PC-3 (cell line): ENCODE results near the gene ARFGAP3. TPM values are rescaled to one million over a fixed set of nuclear protein-coding genes. Genes with fewer than 3 reads are reported as not detected.

Source experiments
- ATAC-seq: fragments of 200-7000 bp; cut with Tn5 transposase; 2 replicates; pipeline ENCODE4 v1.9.1; 2020; ENCODE audit warnings: mild to moderate bottlenecking, moderate library complexity
- BruUV-seq: library from RNA; stranded (reverse); fragments of 400-500 nt; replicated peaks from 2 replicates; lab custom pipeline; 2021; lab: Mats Ljungman, UMichigan
- CTCF ChIA-PET: fragments of 300-600 bp; sonication (Branson Sonifier 250); formaldehyde crosslinking; loops from one replicate; lab custom pipeline; 2022; ENCODE audit warnings: antibody characterized with exemption; lab: Charles Lee
- POLR2A ChIA-PET: fragments of 300-600 bp; sonication (Branson Sonifier 250); formaldehyde crosslinking; loops from one replicate; lab custom pipeline; 2022; ENCODE audit warnings: antibody characterized with exemption; ENCODE audit not compliant: unreplicated experiment; lab: Charles Lee
- DNase-seq: peaks from one replicate; pipeline ENCODE4 v3.0.0-alpha.2; 2015
- H2AFZ ChIP-seq: fragments of 300-600 bp; sonication (generic); 2 replicates; pipeline ENCODE4 v1.6.0; 2016; ENCODE audit warnings: antibody characterized with exemption, low read length
- H3F3A ChIP-seq: fragments of 300-600 bp; sonication (generic); one replicate; pipeline ENCODE4 v1.6.0; 2017; ENCODE audit warnings: antibody characterized with exemption, low read length, control low read depth, mild to moderate bottlenecking; ENCODE audit not compliant: unreplicated experiment
- H3K27ac ChIP-seq: fragments of 300-600 bp; sonication (generic); 2 replicates; pipeline ENCODE4 v1.5.1; 2016; ENCODE audit warnings: mild to moderate bottlenecking, low read length
- H3K27me3 ChIP-seq: fragments of 300-600 bp; sonication (generic); 2 replicates; pipeline ENCODE4 v1.6.1; 2016; ENCODE audit warnings: low read length, mixed read lengths
- H3K36me3 ChIP-seq: fragments of 300-600 bp; sonication (generic); 2 replicates; pipeline ENCODE4 v1.6.1; 2016; ENCODE audit warnings: low read depth, mixed run types, low read length, mixed read lengths
- H3K4me1 ChIP-seq: fragments of 300-600 bp; sonication (generic); 2 replicates; pipeline ENCODE4 v1.5.1; 2016; ENCODE audit warnings: low read length; ENCODE audit not compliant: insufficient read depth
- H3K4me2 ChIP-seq: fragments of 300-600 bp; sonication (generic); 2 replicates; pipeline ENCODE4 v1.6.0; 2016; ENCODE audit warnings: low read length
- H3K4me3 ChIP-seq: fragments of 300-600 bp; sonication (generic); 2 replicates; pipeline ENCODE4 v1.5.1; 2016; ENCODE audit warnings: mild to moderate bottlenecking, low read length, mixed read lengths
- H3K79me2 ChIP-seq: fragments of 300-600 bp; sonication (generic); 2 replicates; pipeline ENCODE4 v1.6.1; 2017; ENCODE audit warnings: low read length, mixed read lengths
- H3K9ac ChIP-seq: fragments of 300-600 bp; sonication (generic); 2 replicates; pipeline ENCODE4 v1.6.0; 2016; ENCODE audit warnings: mild to moderate bottlenecking, low read length
- H3K9me2 ChIP-seq: fragments of 300-600 bp; sonication (generic); replicated peaks from 2 replicates; pipeline ENCODE4 v1.6.1; 2016; ENCODE audit warnings: mixed run types, low read length, mixed read lengths
- H3K9me3 ChIP-seq: fragments of 300-600 bp; sonication (generic); 2 replicates; pipeline ENCODE4 v1.6.1; 2016; ENCODE audit warnings: low read length, mixed read lengths
- H4K20me1 ChIP-seq: fragments of 300-600 bp; sonication (generic); 2 replicates; pipeline ENCODE4 v1.6.1; 2016; ENCODE audit warnings: low read length, mixed read lengths
- EZH2 ChIP-seq: fragments of 300-600 bp; sonication (generic); IDR thresholded peaks from one replicate; pipeline ENCODE4 v1.6.1; 2017; ENCODE audit warnings: antibody characterized with exemption, mild to moderate bottlenecking, low read length; ENCODE audit not compliant: unreplicated experiment
- EZH2phosphoT487 ChIP-seq: fragments of 300-600 bp; sonication (generic); IDR thresholded peaks from 2 replicates; pipeline ENCODE4 v1.6.1; 2018; ENCODE audit warnings: mild to moderate bottlenecking, antibody characterized with exemption, low read length, borderline replicate concordance
- intact Hi-C: fragments of 100-400 bp; cut with micrococcal nuclease; formaldehyde crosslinking; loops from 2 replicates; pipeline ENCODE4 v1.9.0; 2023
- total RNA-seq: library from RNA; depleted of rRNA; stranded (reverse); fragments of >200 nt; gene quantifications from 2 replicates; pipeline ENCODE4 v1.2.3, GENCODE V29; 2014
- TF ChIP-seq, protein P1 (sequence below): fragments of 300-600 bp; sonication (generic); conservative IDR thresholded peaks from 2 replicates; pipeline ENCODE4 v1.5.1; 2017; ENCODE audit warnings: antibody characterized with exemption, low read depth, mild to moderate bottlenecking, low read length

Gene ARFGAP3
- total RNA-seq, 1 experiment from 2014 or later = 19.2 TPM

DNA sequence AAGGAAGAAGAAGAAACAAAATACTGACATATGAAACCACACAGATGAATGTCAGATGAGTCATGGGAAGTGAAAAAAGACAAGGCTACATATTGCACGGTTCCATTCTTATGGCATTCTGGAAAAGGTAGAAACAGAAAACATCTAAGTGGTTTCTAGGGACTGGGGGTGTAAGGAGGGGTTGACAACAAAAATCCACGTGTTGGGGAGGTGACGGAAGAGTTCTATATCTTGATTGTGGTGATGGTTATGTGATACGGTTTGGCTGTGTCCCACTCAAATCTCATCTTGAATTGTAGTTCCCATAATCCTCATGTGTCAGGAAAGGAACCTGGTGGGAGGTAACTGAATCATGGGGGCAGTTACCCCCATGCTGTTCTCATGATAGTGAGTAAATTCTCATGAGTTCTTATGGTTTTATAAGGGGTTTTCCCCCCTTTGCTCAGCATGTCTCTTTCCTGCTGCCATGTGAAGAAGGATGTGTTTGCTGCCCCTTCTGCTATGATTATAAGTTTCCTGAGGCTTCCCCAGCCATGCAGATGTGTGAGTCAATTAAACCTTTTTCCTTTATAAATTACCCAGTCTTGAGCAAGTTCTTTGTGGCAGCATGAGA, 6.4 kb upstream of the ARFGAP3 start:
- intact Hi-C loops = loop anchor here (10.0 kb wide), 1 partner anchor 231 kb away; no protein-coding TSS in a partner anchor
- H3K4me1 ChIP-seq = peaks cover 26% of the 10 kb centered on the region
- H3K27ac ChIP-seq = peak overlapping the region; percentile 95
- no TSS peak for BruUV-seq
- no peaks in the 10 kb centered on the region for H3K36me3 ChIP-seq
- no peaks in the 10 kb centered on the region for H4K20me1 ChIP-seq
- no peaks in the 10 kb centered on the region for H3F3A ChIP-seq
- H3K9ac ChIP-seq = peak overlapping the region; percentile 1; the same call in 1 of the 2 replicates
- ATAC-seq (peak; percentile 42), DNase-seq (peak; percentile 72)
- H3K9me3 ChIP-seq = no peaks in the 10 kb centered on the region
- no peak overlapping the region for H3K4me3 ChIP-seq
- CTCF ChIA-PET = interaction anchor here (0.7 kb wide), 1 partner anchor 193 kb away, joined by 7 read pairs; no protein-coding TSS in a partner anchor
- no peak overlapping the region for H2AFZ ChIP-seq
- H3K79me2 ChIP-seq = no peaks in the 10 kb centered on the region
- POLR2A ChIA-PET = no interaction called here
- no peaks in the 10 kb centered on the region for H3K9me2 ChIP-seq
- H3K4me2 ChIP-seq = peak overlapping the region; percentile 16; the same call in 1 of the 2 replicates
- TF ChIP-seq, protein P1, sequence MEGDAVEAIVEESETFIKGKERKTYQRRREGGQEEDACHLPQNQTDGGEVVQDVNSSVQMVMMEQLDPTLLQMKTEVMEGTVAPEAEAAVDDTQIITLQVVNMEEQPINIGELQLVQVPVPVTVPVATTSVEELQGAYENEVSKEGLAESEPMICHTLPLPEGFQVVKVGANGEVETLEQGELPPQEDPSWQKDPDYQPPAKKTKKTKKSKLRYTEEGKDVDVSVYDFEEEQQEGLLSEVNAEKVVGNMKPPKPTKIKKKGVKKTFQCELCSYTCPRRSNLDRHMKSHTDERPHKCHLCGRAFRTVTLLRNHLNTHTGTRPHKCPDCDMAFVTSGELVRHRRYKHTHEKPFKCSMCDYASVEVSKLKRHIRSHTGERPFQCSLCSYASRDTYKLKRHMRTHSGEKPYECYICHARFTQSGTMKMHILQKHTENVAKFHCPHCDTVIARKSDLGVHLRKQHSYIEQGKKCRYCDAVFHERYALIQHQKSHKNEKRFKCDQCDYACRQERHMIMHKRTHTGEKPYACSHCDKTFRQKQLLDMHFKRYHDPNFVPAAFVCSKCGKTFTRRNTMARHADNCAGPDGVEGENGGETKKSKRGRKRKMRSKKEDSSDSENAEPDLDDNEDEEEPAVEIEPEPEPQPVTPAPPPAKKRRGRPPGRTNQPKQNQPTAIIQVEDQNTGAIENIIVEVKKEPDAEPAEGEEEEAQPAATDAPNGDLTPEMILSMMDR = no peak
- TF ChIP-seq EZH2phosphoT487 (no peak), EZH2 (no peak)
- no peaks in the 10 kb centered on the region for H3K27me3 ChIP-seq

DNA sequence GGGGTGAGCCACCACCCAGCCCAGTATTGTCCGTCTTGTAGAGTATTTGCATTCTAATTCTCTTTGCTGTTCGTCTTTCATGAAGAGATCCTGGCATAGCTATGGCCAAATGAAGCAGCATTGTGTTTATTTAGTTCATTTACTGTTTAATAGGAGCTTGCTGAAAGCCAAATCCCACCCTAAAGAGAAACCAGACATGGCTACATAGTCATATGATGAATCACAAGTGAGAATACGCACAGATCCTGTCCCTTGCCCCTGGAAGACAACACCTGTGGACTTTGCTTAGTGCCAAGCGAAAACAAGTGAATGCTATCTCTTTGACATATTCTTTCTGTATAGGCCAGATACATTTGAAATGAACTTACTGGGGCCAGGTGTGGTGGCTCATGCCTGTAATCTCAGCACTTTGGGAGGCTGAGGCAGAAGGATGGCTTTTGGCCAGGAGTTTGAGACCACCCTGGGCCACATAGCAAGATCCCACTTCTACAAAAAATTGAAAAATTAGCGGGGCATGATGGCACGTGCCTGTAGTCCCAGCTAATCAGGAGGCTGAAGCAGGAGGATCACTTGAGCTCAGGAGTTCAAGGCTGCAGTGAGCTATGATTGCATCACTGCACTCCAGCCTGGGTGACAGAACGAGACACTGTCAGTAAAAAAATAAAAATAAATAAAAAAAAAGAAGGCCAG, 5.1 kb upstream of the ARFGAP3 start:
- CTCF ChIA-PET = interaction anchor here (0.6 kb wide), 1 partner anchor 33 kb away, joined by 3 read pairs; no protein-coding TSS in a partner anchor
- Histone ChIP-seq H3K4me2 (peak overlapping the region; percentile 3; the same call in 1 of the 2 replicates), H3K4me1 (peaks cover 23% of the 10 kb centered on the region), H3K9me3 (no peaks in the 10 kb centered on the region), H3K27ac (peak overlapping the region; percentile 95), H3K27me3 (no peaks in the 10 kb centered on the region), H3F3A (no peaks in the 10 kb centered on the region), H2AFZ (no peak overlapping the region), H3K9me2 (no peaks in the 10 kb centered on the region), H4K20me1 (no peaks in the 10 kb centered on the region), H3K36me3 (no peaks in the 10 kb centered on the region), H3K79me2 (no peaks in the 10 kb centered on the region), H3K9ac (peak overlapping the region; percentile 67), H3K4me3 (no peak overlapping the region)
- peak; percentile 77 for ATAC-seq
- POLR2A ChIA-PET = no interaction called here
- TF ChIP-seq, protein P1 = no peak
- TF ChIP-seq EZH2 (no peak), EZH2phosphoT487 (no peak)
- DNase-seq = peak; percentile 89
- no TSS peak for BruUV-seq
- intact Hi-C loops = loop anchor here (10.0 kb wide), 1 partner anchor 233 kb away; no protein-coding TSS in a partner anchor
